Measurements from ENCODE around the gene TBC1D16. TPM values are rescaled to one million over a fixed set of nuclear protein-coding genes. Genes with fewer than 3 reads are reported as not detected.

Gene TBC1D16
- total RNA-seq, 3 donors from 2014 or later: 27.1 to 92.2 (median 32.8) TPM

DNA sequence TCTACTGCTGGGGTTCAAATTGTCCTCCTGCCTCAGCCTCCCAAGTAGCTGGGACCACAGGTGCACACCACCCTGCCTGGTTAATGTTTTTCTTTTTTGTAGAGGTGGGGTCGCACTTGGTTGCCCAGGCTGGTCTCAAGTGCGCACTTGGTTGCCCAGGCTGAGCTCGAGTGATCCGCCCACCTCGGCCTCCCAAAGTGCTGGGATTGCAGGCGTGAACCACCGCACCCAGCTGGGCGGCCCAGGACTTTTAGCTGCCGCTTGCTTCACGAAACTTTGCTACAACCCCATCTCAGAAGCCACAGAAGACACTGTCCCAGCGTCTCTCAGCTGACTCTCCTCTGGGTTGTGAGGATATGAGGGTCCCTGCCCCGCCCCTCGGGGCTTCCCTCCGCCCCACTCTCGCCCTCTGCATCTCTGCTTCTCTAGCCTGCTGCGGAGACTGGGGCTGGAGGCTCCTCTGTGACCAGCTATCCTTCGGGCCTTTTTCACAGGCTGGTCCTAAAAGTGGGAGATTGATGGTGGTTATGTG lies 147.6 kb downstream of the TBC1D16 start:
- DNase-seq (ENCODE audit: low spot score in 2 of 2): no peak
- Histone ChIP-seq H3K4me1 (peaks cover 0 to 6% of the 10 kb centered on the region in 2 donors), H3K27ac (no peak overlapping the region), H3K36me3 (no peaks in the 10 kb centered on the region), H3K27me3 (peaks cover 0 to 29% of the 10 kb centered on the region in 2 donors), H3K4me3 (no peak overlapping the region), H3K9me3 (no peaks in the 10 kb centered on the region)
- TF ChIP-seq CTCF (IDR thresholded peaks at IDR 0.05) (no peak), POLR2A (IDR thresholded peaks at IDR 0.05) (no peak), POLR2AphosphoS5 (IDR thresholded peaks at IDR 0.05) (no peak)
- intact Hi-C loops (cut with DNase I; ENCODE audit: low total_unique reads): loop anchor here (10.0 kb wide), 1 partner anchor 663 kb away; no protein-coding TSS in a partner anchor

- no peaks in the 10 kb centered on the region for H3K36me3 ChIP-seq
- no peak overlapping the region for H3K27ac ChIP-seq
- H3K27me3 ChIP-seq: peaks cover 0 to 29% of the 10 kb centered on the region in 2 donors
- intact Hi-C loops (cut with DNase I; ENCODE audit: low total_unique reads): loop anchor here (10.0 kb wide), 1 partner anchor 663 kb away; no protein-coding TSS in a partner anchor
- H3K9me3 ChIP-seq: no peaks in the 10 kb centered on the region
- TF ChIP-seq CTCF (IDR thresholded peaks at IDR 0.05) (no peak), POLR2A (IDR thresholded peaks at IDR 0.05) (no peak), POLR2AphosphoS5 (IDR thresholded peaks at IDR 0.05) (no peak)
- no peak for DNase-seq (ENCODE audit: low spot score in 2 of 2)
- peaks cover 0 to under 1% of the 10 kb centered on the region in 2 donors for H3K4me1 ChIP-seq
- H3K4me3 ChIP-seq: no peak overlapping the region
Measured at GRCh38 chr17:79887451-79887991, 148.2 kb downstream of the TBC1D16 start.

- H3K27me3 ChIP-seq: peaks cover 0 to 13% of the 10 kb centered on the region in 2 donors
- DNase-seq (ENCODE audit: low spot score in 2 of 2): no peak
- no peaks in the 10 kb centered on the region for H3K36me3 ChIP-seq
- H3K4me3 ChIP-seq: no peak overlapping the region
- no peak overlapping the region for H3K27ac ChIP-seq
- no peaks in the 10 kb centered on the region for H3K4me1 ChIP-seq
- TF ChIP-seq POLR2A (IDR thresholded peaks at IDR 0.05): no peak
- no peak for TF ChIP-seq POLR2AphosphoS5 (IDR thresholded peaks at IDR 0.05)
- TF ChIP-seq CTCF (IDR thresholded peaks at IDR 0.05): no peak
- intact Hi-C loops (cut with DNase I; ENCODE audit: low total_unique reads): loop anchor here (10.0 kb wide), 1 partner anchor 658 kb away; no protein-coding TSS in a partner anchor
- no peaks in the 10 kb centered on the region for H3K9me3 ChIP-seq
Measured at GRCh38 chr17:79883202-79883601, 152.5 kb downstream of the TBC1D16 start.

Other genes starting within 250 kb of the TBC1D16 start
- 1 to 10 TPM; 1.9 to 9.2 (median 6.7) TPM for gene CBX8, start 238.8 kb downstream of the TBC1D16 start, total RNA-seq
- gene CBX4, start 196.4 kb downstream of the TBC1D16 start, total RNA-seq: 10 to 100 TPM; 11.5 to 20.6 (median 13.4) TPM
- 10 to 100 TPM in 2 of 3 donors, 1 to 10 TPM in 1; 7.4 to 11.8 (median 11.6) TPM for gene CCDC40, start 770 bp upstream of the TBC1D16 start, total RNA-seq
- gene GAA, start 65.7 kb upstream of the TBC1D16 start, total RNA-seq: 10 to 100 TPM; 40.6 to 80.3 (median 56.5) TPM
- gene EIF4A3, start 111.3 kb upstream of the TBC1D16 start, total RNA-seq: 10 to 100 TPM; 46.2 to 93.1 (median 67.9) TPM
- gene CARD14, start 134.2 kb upstream of the TBC1D16 start, total RNA-seq: 10 to 100 TPM in 1 of 3 donors, 1 to 10 TPM in 1, under 1 TPM in 1; 0.32 to 13.8 (median 9.4) TPM
- gene SGSH, start 184.5 kb upstream of the TBC1D16 start, total RNA-seq: 10 to 100 TPM; 28.3 to 38.1 (median 32.1) TPM
- 10 to 100 TPM; 12.0 to 20.6 (median 19.0) TPM for gene SLC26A11, start 184.6 kb upstream of the TBC1D16 start, total RNA-seq
- gene RNF213, start 225.0 kb upstream of the TBC1D16 start, total RNA-seq: 100 to 1,000 TPM in 2 of 3 donors, 10 to 100 TPM in 1; 96.0 to 111 (median 101) TPM

Data from breast epithelium (tissue), 4 donors.